GM18517 (cell line): Measurements from ENCODE around the gene NME3.
"Not testable (repeated sequence)": the region's sequence is repeated elsewhere in the genome, so short reads cannot be mapped to it uniquely, and the experiment has no call there.

ENCODE experiments used
- ATAC-seq: cut with Tn5 transposase; IDR thresholded peaks from one replicate; pipeline ENCODE4 v1.9.1; 2021; ENCODE audit warnings: mild to moderate bottlenecking, moderate library complexity; ENCODE audit not compliant: unreplicated experiment

Gene NME3

DNA sequence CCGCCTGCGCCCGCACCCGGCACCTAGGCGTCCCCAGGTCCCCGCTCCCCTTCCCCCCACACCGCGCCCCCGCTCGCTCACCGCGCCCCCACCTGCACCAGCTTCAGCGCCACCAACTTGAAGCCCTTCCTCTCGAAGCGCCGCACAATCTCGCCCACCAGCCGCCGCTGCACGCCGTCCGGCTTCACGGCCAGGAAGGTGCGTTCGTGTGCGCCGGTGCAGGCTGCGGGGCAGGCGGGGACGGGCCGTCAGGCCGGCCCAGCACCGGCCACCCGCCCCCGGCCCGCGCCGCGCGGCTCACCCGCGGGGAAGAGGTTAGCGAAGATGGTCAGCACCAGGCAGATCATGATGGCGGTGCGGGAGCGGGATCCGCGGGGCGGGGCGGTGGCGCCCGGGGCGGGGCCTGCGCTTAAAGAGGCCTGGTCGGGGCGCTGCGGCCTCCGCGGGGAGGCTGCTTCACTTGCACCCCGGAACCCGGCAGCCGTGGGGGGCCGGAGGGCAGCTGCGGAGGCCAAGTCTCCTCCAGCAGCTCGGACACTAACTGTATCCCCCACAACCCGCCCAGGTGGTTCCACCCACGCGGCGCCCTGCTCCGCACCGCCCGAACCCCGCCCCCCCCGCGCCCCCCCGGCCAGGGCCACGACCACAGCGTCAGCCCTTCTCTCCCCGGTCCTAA is at the start of gene NME3:
TSS of gene NME3 (minus strand) at position 356 of the 676 bp plus-strand sequence. CDS start at position 347, 9 bp downstream.
- ATAC-seq, result no peak

DNA sequence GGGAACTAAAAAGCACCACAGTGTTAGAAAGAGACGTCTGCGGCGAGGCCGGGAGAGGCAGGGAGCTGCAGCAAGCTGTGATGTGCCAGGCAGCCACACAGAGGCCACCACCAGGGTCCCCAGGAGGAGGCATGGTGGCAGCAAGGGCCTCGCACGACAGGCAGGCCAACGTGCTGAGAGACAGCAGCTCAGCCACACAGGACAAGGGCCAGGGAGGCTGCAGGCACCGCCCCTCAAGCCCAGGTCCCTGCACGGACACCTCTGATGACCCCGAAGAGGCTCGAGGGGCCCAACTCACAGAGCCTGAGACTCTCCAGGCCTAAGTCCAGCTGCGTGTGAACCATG is 49.6 kb upstream of the NME3 start:
- no peak for ATAC-seq

DNA sequence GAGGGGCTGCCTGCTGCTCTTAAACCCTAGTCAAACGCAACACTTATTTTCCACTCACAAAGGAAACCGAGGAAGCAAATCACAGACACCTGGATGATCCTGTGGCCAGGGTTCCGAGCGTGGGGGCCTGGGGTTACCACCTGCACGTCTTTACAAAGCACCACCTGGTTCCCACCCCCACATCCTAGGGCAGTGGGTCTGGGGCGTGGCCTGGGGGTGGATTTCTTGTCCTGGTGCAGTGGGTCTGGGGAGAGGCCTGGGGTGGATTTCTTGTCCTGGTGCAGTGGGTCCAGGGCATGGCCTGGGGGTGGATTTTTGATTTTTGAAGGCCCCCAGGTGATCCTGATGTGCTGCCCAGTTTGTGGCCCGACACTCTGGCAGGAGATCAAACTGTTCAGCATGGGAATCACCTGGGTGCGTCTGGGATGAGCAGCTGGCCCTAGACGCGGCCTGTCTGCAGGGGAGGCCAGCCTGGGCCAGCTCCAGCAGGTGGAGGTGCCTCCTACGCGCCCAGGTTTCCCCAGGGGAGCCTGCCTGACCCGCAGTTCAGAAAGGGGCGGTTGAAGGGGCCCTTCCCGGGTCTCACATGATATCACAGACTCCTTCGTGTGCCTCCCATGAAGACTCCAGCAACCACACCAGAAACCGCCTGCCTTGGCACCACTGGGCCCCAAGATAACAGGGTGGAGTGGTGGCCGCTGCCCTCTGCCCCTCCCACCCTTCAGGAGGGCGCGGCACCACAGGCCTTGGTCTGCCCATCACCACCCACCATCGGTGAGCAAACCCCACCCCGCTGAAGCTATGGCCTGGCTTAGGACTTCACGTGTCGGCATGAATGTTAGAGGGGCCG is 49.0 kb upstream of the NME3 start:
- no peak for ATAC-seq

DNA sequence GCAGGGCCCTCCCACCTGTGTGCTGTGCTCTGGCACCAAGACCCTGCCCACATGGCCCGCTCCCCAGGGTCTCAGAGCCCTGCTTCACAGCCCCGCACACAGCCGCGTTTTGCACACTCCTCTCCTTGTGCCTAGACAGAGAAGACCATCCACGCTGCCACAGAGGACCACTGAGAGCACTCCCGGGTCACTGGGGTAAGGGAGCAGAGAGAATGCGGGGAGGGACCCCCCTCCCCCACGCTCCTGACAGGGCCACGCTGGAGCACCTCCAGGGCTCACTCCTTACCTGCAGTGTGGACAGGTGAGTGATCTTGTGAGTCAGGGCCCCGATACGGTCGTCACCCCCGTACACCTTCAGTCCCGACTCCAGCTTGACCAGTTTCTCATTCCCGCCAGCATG is 48.3 kb upstream of the NME3 start:
- no peak for ATAC-seq

DNA sequence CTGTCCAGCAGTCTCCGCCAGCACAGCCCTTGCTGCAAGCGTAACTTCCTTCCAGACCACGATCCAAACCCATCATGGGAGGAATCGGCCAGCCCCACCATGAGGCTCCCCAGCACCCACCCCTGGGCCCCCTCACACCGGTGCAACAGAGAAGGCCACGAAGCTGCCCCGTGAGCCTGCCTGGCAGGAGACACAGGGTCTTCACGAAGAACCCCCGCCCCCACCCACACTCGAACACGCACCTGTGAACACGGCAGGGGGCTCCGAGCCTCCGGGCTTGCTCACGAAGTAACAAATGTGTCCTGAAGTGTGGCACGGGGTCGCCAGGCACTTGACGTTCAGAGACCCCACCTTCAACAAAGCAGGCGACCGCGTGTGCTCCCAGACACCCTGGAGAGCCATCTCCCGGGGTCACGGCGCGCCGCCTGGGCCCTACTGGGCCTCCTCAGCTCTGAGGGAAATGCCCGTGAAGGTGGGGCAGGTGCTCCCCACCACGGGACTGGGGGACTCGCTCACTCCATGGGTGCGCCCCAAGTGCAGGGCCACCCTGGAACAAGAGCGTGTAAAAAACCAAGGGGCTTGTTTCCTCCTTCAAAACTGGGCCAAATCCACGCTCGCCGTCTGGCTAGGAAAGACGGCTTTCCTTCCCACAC is 47.7 kb upstream of the NME3 start:
- ATAC-seq, result no peak

DNA sequence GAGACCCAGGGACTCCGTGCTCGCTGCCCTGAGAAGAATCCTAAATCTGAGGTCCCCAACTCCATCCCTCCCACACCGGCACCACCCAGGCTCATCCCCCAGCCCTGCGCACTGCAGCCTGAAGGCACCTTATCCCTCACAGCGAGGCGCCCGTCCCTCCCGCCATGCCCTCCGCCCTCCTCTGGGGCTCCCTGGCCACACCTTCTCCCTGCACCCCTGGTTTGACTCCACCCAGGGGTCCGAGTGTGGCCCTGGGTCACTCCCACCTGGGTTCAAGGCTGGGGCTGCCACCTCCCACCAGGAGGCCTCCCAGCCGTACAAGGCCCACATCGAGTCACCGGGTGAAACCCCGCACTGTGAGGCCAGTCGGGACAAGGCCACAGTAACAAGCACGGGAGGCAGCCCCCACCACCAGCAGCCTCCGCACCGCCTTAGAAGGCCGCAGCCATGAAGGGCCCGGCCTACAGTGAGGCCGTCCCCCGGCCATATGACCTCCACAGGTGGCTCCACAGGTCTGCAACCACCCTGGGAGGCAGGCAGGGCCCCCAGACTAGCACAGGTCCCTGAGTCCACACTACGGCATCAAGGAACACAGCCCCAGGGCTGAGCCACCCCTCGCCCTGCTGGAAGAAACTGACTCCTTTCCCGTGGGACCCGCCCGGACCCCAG is 47.0 kb upstream of the NME3 start:
- ATAC-seq, result no peak

DNA sequence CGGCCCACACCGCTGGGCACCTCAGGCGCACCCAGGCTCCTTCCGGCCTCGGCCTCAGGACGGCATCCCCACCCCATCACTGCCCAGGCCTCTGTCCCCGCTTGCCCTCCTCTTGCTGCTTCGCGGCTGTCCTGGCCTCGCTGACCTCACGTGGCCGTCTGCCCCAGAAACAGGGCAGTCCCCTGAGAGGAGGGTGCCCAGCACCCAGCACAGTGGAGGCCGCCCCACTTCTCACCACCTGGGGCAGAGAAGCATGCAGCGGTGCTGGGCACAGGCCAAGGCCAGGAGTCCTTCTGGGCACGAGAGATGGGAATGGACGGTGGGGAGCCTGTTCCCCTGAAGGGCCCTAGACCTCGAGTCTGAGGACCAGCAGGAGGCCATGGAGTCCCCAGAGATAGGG is 46.4 kb upstream of the NME3 start:
- no peak for ATAC-seq

DNA sequence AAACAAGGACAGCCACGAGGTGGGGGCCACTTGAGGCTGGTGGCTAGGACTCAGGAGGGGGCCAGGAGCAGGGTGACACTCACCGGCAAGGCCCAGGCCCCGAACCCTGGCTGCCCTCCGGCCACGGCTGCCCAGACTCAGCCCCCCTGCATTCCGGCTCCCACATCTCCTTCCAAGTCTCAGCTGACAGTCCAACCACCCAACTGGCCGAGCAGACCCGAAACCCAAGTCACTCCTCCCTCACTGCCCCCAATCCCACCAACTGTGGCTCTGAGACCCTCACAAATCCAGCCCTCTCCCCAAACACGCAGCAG is 45.9 kb upstream of the NME3 start:
- ATAC-seq, result no peak

DNA sequence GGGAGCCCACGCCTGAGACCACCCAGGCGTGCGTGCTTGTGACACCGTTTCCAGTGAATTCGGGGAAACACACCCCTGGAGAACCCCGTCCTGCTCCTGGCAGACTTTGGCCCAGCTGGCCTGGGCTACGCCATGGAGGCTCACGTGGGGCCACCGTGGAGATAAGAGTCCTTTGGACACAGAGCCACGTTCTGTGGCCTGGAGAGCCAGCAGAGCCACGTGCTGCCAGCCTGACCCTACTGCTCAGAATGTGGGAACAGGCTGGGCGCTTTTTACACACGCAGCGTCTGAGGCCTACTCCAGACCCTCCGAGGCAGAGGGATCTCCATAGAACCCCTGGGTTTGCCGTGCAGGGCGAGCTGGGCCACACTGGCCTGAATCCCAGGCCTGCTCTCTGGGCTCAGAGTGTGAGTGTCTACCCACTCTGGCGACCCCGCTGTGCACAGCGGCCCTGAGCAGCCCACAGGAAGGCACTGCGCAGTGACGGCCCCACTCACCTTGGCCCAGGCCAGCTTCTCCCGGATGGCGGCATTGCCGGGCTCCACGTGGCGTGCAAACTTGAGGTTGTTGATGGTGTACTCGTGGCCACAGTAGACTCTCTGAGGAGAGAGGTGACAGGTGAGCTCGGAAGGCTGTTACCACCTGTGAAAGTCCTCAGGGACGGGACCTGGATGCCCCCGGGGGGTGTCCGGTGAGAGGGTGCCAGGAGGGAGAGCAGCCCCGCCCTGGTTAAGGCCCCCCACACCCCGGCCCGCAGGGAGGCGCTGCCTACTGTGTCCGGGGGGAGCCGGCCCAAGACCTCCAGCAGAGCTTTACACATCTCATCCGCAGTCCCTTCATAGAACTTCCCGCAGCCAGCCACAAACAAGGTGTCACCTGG is 45.3 kb upstream of the NME3 start:
- no peak for ATAC-seq

DNA sequence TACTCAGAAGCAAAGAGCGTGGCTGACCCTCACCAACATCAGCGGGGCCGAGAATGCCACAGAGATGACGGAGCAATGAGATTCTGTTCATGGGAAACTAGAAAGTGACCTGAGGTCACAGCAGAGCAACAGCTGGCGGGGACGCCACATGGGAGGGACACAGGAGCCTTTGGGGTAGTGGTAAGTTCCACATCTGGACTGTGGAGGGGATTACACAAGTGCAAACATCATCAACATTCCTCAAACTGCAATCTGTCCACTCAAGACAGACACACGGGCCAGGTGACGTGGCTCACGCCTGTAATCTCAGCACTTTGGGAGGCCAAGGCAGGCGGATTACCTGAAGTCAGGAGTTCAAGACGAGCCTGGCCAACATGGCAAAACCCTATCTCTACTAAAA is 44.1 kb upstream of the NME3 start:
- no peak for ATAC-seq

DNA sequence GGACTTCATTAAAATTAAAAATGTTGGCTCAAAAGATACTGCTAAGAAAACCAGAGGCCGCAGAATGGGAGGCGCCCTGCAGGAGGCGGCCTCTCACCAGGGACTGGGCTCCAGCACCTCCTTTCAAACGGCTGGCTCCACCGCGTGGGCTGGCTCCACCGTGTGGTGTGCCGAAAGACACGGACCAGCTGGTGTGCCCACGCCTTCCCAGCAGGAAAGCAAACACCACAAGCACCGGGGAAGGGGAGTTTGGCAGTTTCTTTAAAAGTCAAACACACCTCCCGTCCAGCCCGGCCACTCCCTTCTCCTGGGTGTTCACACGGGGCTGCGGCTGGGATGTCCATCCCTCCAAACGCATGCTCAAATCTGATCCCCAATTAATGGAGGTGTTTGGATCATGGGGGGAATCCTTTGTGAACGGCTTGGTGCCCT is 41.4 kb upstream of the NME3 start:
- no peak for ATAC-seq

DNA sequence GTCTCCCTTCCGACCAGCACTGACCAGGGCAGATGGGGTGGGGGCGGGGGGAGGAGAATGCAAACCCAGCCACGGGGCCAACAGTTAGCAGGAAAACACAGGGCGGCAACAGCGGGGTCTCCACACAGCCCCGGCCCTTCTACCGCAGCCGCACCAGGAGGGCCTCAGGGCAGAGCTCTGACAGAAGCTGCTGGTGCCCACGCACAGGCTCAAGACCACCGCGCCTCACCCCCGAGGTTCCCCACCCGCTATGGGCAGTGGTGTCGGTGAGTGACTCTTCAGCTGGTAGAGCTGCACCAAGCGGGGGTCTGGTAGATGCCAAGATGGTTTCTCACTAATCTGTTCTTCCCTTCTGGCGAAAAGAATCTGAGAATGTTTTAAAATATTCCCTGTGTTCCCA is 39.2 kb upstream of the NME3 start:
- no peak for ATAC-seq

DNA sequence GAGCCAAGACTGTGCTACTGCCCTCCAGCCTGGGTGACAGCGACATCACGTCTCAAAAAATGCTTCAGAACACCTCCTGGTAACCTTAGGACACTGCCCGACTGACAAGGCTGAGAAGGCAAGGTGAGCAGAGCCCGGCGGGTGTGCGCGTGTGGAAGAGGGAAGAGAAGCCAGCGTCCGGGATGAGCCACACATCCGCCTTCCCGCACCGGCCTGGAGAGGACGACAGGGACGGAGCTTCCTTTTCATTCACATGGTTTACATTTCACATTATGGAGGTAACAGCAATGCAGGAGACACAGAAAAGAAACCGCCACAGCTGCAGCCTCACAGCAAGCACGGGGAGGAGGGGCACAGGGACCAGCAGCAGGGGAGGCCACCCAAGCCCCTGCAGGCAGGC is 38.8 kb upstream of the NME3 start:
- ATAC-seq, result no peak

DNA sequence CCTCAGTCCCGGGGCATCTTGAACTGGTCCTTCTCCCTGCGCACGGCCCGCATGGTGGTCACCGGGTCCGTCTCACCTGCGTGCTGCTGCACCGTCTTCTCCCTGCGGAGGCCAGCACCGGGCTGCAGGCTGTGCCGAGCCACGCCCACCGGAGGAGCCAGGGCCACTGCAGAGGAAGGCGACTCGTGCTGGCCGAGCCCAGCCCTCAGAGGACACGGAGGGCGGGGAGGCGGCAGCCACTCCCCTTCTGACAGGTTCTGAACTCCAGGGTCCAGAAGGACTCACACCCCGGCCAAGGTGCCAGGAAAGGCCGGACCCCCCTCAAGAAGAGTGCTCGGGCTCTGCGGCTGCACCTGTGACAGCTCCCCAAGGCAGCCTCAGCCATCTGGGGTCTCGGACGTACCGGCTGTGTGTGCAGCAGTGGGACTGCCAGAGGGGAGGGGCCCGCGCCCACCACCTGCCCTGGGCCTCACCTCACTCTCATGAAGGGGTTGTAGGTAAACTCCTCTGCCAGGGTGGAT is 38.0 kb upstream of the NME3 start:
- ATAC-seq, result no peak

DNA sequence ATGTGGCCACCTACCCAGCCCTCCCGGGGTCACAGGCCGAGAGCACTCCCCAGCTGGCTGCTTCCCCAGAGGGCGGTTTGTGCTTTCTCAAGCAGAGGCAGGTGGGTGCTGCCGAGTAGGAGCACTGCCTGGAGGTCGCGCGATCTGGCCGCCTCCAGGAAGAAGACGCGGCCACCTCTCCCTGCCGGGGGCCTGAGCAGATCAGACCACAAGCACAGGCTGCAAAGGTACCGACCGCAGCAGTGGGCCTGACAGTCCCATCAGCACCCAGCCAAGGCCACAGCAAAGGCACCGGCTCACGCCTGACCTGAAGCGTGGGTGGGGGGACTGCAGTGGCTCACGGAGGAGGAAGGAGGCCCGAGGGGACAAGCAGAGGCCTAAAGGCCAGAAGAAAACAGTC is 37.3 kb upstream of the NME3 start:
- no peak for ATAC-seq

DNA sequence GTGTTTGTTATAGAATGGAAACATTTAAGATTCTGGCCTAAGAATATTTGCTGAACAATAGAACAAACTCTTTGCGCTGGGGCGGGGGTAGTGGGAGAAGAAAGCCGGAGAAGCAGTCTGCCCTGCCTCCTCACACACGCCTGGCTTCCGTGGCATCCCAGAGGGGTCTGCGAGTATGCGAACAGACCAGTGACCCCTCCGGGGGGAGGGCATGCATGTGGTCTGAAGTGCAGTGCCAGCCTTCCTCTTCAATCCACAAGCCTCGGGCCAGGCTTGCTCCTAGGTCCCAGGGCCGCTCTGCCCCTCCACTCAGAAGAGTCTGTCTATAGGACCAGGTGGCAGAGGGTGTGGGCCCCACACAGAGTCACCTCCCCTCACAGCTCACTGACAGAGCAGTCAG is 36.3 kb upstream of the NME3 start:
- ATAC-seq, result no peak

DNA sequence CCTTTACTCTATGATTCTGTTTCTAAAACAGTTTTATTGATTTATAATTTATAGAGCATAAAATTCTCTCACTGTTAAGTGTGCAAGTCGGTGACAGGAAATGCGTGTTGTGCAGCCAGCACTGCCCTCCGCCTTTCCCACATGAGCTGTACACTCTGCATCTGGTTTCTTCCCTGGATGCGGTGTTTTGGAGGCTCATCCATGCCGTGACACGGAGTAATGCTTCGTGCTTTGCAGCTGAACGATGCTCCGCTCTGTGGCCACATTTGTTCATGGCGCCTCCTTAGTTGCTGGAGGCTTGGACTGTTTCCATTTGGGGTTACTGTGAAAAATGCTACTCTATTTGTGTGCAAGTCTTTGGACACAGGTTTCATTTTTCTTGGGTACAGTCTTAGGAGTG is 29.4 kb upstream of the NME3 start:
- ATAC-seq, result no peak

DNA sequence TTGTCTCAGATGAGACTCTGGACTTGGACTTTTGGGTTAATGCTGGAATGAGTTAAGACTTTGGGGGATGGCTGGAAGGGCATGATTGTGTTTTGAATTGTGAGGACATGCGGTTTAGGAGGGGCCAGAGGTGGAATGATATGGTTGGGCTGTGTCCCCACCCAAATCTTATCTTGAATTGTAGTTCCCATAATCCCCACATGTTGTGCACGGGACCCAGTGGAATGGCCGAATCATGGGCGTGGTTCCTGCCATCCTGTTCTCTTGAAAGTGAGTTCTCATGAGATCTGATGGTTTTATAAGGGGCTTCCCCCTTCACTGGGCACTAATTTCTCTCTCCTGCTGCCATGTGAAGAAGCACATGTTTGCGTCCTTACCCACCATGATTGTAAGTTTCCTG is 27.9 kb upstream of the NME3 start:
- ATAC-seq, result not testable (repeated sequence)

DNA sequence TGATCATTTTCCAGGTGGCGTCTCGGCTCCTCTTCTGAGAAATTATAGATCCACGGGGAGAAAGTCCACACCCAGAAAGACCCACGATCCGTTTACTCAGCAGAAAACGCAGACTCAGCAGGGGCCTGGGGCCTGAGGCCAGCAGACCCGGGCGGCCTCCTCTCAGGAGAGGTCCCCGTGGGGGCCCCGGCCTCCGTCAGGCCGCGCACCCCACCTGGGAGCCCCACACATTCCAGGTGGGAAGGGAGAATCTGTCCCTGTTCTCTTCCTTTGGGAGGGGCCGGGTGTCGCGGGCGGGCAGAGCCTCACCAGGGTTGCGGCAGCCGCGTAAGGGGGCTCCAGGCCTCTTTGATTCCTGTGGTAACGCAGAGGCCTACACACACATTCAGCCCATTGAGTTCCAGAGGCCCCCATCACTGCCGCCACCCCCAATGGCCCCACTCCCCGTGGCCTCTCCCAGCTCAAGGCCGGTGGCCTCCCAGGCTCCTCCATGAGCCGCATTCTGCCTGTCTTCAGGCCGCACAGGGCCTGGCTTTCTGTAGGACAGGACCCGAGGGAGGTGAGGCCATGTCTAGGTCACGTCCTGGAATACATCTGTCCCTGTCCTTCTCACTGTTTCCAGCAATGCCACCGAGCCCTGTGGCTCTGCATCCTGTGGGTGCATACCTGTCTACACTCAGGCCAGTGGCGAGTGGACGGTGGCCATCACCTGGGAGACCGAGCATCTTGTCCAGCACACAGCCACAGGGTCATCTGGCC is 23.7 kb upstream of the NME3 start:
- no peak for ATAC-seq
